Fibroblast of villous mesenchyme (primary cell): ENCODE results near the gene TLE6. TPM values are rescaled to one million over a fixed set of nuclear protein-coding genes. Genes with fewer than 3 reads are reported as not detected.
"Not testable (repeated sequence)": the region's sequence is repeated elsewhere in the genome, so short reads cannot be mapped to it uniquely, and the experiment has no call there.

Source experiments
- DNase-seq: peaks from one replicate; pipeline ENCODE4 v3.0.0-alpha.2; 2010; ENCODE audit warnings: low read depth
- H3K4me3 ChIP-seq: 2 replicates; pipeline ENCODE4 v1.5.1; 2011; ENCODE audit warnings: low read depth, mild to moderate bottlenecking, low read length
- CTCF ChIP-seq: IDR thresholded peaks from 2 replicates; pipeline ENCODE4 v1.5.1; 2012; ENCODE audit warnings: low read depth, mild to moderate bottlenecking, low read length; ENCODE audit not compliant: insufficient read depth
- total RNA-seq: library from RNA; depleted of rRNA; stranded (reverse); fragments of >200 nt; gene quantifications from 2 replicates; pipeline ENCODE4 v1.2.3, GENCODE V29; 2012

Gene TLE6
- total RNA-seq, 1 donor: 1.7 TPM

GRCh38 chr19:2962018-2962670 lies 15.2 kb upstream of the TLE6 start:
- no peak overlapping the region for H3K4me3 ChIP-seq
- peak; percentile 82 for DNase-seq
- peak; percentile 72 for TF ChIP-seq CTCF

- no peak for TF ChIP-seq CTCF
- H3K4me3 ChIP-seq: no peak overlapping the region
- DNase-seq: no peak
Observed at GRCh38 chr19:2963122-2963521, 14.2 kb upstream of the TLE6 start.

GRCh38 chr19:2963631-2964030 lies 13.7 kb upstream of the TLE6 start:
- not testable (repeated sequence) for H3K4me3 ChIP-seq, DNase-seq

GRCh38 chr19:2964874-2965273 lies 12.5 kb upstream of the TLE6 start:
- H3K4me3 ChIP-seq: no peak overlapping the region
- TF ChIP-seq CTCF: no peak
- DNase-seq: no peak

GRCh38 chr19:2967972-2968371 lies 9.4 kb upstream of the TLE6 start:
- H3K4me3 ChIP-seq: no peak overlapping the region
- no peak for DNase-seq
- TF ChIP-seq CTCF: no peak

GRCh38 chr19:2969104-2969504 lies 8.3 kb upstream of the TLE6 start:
- DNase-seq: peak; percentile 79
- no peak for TF ChIP-seq CTCF

GRCh38 chr19:2970201-2970835 lies 7.0 kb upstream of the TLE6 start:
- no peak for TF ChIP-seq CTCF
- peak; percentile 95 for DNase-seq

More at GRCh38 chr19:2969104-2969504, 8.3 kb upstream of the TLE6 start:
- no peak overlapping the region for H3K4me3 ChIP-seq

More at GRCh38 chr19:2970201-2970835, 7.0 kb upstream of the TLE6 start:
- no peak overlapping the region for H3K4me3 ChIP-seq
